ENCODE measurements around the gene IL23R. TPM values are rescaled to one million over a fixed set of nuclear protein-coding genes. Genes with fewer than 3 reads are reported as not detected.

IL23R gene
- total RNA-seq, 4 donors from 2014 or later, result 0.19 to 0.32 TPM; not detected in 2

DNA sequence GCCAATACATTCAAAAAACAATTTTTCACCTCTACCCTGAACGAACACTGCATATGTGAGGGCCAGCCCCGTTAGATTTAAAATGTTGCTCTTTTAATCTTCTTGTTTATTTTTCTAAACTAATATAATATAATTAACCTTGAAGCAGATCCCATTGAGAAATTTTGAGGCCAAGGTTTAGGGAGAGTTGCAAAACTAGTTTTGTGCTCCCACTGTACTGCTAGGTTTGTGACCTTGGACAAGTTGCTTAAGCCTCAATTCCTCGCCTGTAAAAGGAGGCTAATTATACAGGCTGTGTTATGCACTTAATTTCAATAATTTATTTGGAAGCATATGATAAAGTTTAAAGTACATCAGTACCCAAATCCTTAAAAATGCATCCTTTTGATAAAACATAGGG lies 3.7 kb downstream of the IL23R start:
- DNase-seq (ENCODE audit: low spot score), result no peak
- ATAC-seq (ENCODE audit: low FRiP score), result no peak
- TF ChIP-seq, protein P1, sequence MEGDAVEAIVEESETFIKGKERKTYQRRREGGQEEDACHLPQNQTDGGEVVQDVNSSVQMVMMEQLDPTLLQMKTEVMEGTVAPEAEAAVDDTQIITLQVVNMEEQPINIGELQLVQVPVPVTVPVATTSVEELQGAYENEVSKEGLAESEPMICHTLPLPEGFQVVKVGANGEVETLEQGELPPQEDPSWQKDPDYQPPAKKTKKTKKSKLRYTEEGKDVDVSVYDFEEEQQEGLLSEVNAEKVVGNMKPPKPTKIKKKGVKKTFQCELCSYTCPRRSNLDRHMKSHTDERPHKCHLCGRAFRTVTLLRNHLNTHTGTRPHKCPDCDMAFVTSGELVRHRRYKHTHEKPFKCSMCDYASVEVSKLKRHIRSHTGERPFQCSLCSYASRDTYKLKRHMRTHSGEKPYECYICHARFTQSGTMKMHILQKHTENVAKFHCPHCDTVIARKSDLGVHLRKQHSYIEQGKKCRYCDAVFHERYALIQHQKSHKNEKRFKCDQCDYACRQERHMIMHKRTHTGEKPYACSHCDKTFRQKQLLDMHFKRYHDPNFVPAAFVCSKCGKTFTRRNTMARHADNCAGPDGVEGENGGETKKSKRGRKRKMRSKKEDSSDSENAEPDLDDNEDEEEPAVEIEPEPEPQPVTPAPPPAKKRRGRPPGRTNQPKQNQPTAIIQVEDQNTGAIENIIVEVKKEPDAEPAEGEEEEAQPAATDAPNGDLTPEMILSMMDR (IDR thresholded peaks at IDR 0.05), result no peak

DNA sequence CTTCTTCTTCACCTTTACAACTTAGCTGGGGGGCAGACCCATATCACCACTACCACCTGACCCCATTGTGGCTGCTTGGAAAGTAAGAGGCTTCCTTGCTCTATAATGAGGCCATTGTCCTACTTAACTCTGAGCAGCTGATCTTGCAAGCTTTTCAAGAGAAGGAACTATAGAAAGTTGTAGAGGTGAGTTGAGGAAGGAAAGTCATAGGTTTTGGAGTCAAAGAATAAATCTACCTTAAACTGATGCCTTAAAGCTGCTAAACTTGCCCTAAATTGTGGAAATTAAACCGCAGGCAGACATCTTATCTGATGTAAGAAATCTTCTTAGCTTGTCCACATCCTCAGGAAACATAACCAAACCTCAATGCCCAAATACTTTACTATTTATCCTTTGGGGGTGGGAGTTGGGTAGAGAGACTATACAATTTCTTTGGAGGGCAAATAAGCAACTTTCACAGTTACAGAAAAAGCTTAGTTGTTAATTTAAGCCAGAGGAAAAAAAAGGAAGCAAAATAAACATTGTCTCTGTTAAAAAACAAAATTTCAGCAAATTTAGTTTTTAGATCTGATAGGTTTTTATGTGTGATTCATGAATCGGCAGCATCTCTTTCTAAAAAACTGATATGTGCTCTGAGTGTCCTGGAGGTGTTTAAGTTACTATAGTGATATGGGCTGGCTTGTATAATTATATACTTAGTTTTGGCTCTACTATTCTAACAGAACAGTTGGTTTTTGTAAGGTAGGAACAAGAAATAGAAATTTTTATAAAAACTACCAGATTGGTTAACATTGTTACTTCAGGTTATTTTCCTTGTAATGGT lies 4.7 kb downstream of the IL23R start:
- no peak for DNase-seq (ENCODE audit: low spot score)
- ATAC-seq (ENCODE audit: low FRiP score), result no peak
- TF ChIP-seq, protein P1 (IDR thresholded peaks at IDR 0.05), result no peak

DNA sequence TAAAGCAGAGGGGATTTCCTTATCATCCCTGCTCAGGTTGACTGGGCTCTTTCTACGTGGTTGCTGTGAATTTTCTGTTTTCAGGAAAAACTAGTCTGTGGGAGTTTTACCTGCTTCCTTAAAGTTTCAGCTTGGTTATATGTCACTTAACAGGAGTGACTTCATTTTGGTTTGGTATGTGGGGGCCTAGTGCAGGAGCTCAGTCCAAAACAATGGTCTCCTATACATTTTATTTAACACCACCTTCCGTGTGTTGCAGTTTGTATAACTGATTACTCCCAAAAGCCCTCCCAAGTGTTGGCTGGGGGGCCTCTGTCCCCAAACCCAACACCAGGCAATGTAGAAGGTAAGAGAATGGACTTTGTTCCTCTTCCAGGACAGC lies 5.3 kb downstream of the IL23R start:
- ATAC-seq (ENCODE audit: low FRiP score) (no peak), DNase-seq (ENCODE audit: low spot score) (no peak)
- TF ChIP-seq, protein P1 (IDR thresholded peaks at IDR 0.05), result no peak

DNA sequence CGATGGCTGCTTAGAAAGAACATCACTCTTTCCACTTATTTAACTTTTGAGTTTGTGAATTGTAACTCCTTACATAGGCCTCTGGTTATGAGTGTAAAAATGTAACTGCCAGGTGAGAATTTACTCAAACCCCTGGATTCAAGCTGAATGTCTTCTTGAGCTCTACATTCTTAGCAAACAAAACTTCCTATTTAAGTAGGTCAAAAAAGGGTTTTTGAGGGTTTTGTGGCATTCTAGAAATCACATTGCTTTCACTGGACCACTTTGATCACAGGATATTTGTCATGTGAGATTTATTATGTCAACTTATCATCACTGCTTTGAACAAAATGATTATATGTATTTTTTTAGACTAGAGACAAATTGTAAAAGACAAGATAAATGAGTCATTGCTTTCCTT lies 5.7 kb downstream of the IL23R start:
- DNase-seq (ENCODE audit: low spot score) (no peak), ATAC-seq (ENCODE audit: low FRiP score) (no peak)
- TF ChIP-seq, protein P1 (IDR thresholded peaks at IDR 0.05), result no peak

DNA sequence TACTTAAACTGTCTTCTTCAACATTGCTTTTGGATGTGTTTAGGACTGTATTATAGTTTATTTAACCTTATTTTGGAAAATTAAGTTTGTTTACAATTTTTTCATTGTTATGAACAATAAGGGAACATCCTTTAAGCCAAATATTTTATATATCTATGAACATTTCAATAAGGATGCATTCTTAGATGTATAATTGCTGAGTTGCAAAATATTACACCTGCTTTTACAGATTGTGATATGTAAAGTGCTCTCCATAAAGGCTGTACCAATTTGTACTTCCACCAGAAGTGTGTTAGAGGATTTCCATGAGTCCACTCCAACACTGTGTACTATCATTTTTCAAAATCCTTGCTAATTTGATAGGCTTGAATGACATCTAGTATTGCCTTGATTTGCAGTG lies 7.7 kb downstream of the IL23R start:
- DNase-seq (ENCODE audit: low spot score) (no peak), ATAC-seq (ENCODE audit: low FRiP score) (no peak)
- TF ChIP-seq, protein P1 (IDR thresholded peaks at IDR 0.05), result no peak

DNA sequence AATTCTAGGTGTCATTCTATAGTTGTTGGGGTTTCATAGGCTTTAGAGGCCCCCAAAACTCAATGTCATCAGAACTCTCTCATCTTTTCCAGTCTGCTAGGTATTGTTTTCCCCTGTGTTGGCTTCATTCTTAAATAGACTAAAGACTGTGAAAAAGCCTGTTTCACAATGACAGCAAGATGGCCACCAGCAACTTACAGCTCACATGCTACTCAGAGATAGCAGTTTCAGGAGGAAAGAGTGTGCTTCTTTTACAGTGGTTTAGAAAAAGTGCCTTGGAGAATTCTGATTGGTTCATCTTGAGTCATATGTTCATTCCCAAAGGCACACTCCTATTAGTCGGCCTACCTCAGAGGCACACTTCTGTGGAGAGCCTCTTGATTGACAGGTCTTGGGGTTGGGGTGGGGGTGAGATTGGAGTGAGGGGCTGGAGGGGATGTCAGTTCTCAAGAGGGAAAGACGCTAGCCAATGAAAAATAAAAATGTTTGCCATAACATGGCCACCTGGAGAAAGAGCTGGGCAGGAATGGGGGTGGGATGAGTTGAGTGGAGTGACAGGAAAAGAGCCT lies 8.5 kb downstream of the IL23R start:
- TF ChIP-seq, protein P1 (IDR thresholded peaks at IDR 0.05), result no peak
- no peak for ATAC-seq (ENCODE audit: low FRiP score)

More for the DNA sequence above, 8.5 kb downstream of the IL23R start:
- DNase-seq (ENCODE audit: low spot score), result no peak

Measured in omental fat pad (tissue), 4 donors.